H7 (cell line): ENCODE results near the gene KCNJ6. TPM values are rescaled to one million over a fixed set of nuclear protein-coding genes. Genes with fewer than 3 reads are reported as not detected.

Source experiments
- DNase-seq: peaks from one replicate; pipeline ENCODE4 v3.0.0; 2012
- H3K27me3 ChIP-seq: 2 replicates; pipeline ENCODE4 v1.6.0; 2011; ENCODE audit warnings: mild to moderate bottlenecking, low read length; ENCODE audit not compliant: control insufficient read depth, insufficient read depth
- H3K36me3 ChIP-seq: replicated peaks from 2 replicates; pipeline ENCODE4 v1.5.1; 2011; ENCODE audit warnings: low read length; ENCODE audit not compliant: control insufficient read depth, insufficient read depth
- H3K4me3 ChIP-seq: 2 replicates; pipeline ENCODE4 v1.5.1; 2011; ENCODE audit warnings: low read depth, mild to moderate bottlenecking, control low read depth, low read length, moderate library complexity; ENCODE audit not compliant: insufficient read depth
- total RNA-seq: library from RNA; depleted of rRNA; stranded (reverse); fragments of >200 nt; shearing (Covaris generic); gene quantifications from 2 replicates; pipeline ENCODE4 v1.2.3, GENCODE V29; 2014

KCNJ6 gene
- total RNA-seq, 1 experiment from 2014 or later: not detected

DNA sequence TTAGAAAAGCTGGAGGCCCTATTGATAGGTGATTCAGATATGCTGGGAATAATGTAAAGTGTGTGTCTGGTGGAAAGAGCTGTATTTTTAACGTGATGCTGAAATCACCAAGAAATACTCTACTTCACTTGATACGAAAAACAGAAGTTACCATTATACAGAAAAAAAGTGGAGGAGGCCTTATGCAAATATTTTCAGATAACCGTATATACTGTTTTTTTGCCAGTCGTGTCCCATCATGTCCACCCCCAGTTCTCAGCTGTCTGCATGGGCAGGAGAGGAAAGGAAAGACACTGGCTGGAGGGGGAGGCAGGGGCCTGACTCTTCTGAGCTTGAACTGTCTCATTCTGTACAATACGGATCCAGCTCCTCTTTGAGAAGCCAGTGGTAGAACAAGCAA, 51.1 kb downstream of the KCNJ6 start:
- Histone ChIP-seq H3K27me3 (no peaks in the 10 kb centered on the region), H3K36me3 (no peaks in the 10 kb centered on the region), H3K4me3 (no peak overlapping the region)
- DNase-seq: no peak

- no peaks in the 10 kb centered on the region for H3K27me3 ChIP-seq
- DNase-seq: no peak
- H3K4me3 ChIP-seq: no peak overlapping the region
- H3K36me3 ChIP-seq: no peaks in the 10 kb centered on the region
These were observed 52.4 kb downstream of the KCNJ6 start for GRCh38 chr21:37863842-37864241.

DNA sequence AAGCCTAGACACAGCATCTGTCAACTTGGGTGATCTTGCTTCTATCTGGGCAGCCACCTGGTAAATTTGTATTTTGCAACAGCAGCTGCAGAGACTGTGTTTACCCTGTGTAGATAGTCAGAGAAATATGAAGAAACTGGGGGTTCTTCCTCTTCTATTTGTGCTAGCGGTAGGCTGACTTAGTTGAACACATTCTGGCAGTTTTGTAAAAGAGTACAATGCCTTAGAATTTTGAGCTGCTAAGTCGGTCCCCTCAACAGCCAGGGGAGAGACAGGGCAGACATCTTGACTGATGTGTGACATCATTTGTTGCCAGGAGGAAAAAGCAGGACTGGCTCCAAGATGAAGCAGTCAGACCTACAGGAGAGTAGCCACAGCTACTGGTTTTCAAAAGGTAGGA, 53.7 kb downstream of the KCNJ6 start:
- no peaks in the 10 kb centered on the region for H3K36me3 ChIP-seq
- H3K4me3 ChIP-seq: no peak overlapping the region
- H3K27me3 ChIP-seq: no peaks in the 10 kb centered on the region
- DNase-seq: peak; percentile 73

DNA sequence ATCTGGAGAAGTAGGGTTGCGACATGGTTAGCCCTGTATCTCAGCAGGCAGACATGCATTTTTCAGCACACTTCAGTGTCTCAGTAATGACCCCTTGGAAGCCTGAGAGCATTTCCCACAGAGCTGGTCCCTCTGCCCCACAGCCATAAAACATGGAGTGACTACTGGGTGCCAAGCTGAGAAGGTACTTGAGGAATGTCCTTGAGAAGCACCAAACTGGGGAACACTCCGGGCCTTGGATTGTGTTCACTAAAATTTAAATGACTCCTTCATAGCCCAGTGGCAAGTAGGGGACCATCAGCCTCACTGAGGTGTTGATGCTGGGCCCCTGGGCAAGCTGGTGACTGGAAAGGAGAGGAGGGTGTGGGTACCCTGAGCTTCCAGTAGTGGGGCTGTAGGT, 54.7 kb downstream of the KCNJ6 start:
- Histone ChIP-seq H3K4me3 (no peak overlapping the region), H3K27me3 (no peaks in the 10 kb centered on the region), H3K36me3 (no peaks in the 10 kb centered on the region)
- DNase-seq: no peak

- H3K36me3 ChIP-seq: no peaks in the 10 kb centered on the region
- H3K4me3 ChIP-seq: no peak overlapping the region
- no peaks in the 10 kb centered on the region for H3K27me3 ChIP-seq
- no peak for DNase-seq
These were observed 55.8 kb downstream of the KCNJ6 start for GRCh38 chr21:37860416-37860815.

DNA sequence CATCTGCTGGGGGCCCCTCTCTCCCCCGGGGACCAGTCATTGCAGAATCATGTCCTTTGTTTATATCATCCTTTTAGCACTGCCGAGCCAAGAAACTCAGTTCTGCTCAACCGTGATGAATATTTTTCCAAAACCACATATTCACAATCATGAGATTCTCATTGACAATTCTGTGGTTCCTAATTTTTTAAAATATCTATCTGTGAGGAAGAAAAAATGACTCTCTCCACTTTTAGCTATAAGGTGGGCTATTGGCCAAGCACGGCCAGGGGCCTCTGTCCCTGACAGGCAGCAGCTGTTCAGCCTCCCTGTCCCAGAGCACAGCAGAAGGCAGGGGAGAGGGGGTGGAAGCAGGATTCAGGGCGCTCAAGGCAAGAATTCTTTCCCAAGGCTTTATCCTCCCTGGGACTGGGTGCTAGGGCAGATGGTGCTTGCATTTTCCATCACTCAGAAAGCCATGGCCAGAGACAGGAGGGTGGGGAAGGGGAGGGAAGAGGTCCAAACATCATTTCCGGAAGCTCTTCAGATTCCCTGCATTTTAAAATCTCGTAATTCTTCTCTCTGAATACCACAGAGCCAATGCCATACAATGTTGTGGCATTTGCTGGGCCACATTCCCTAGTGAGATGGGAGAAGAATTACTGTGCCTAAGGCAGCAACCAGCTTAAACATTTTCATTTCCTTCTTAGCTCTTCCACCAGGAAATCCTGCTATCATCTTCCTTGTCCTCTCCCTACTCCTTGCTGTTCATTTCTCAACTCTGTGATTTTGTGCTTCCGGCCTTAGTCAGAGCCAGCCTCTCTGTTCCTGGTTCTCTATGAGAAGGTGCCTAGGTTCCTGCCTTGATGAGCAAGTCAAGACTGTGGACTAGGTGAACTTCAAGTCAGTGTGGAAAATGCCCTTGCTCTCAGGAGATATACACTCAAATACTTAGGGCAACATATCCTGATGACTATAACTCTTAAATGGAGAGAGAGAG, 60.3 kb downstream of the KCNJ6 start:
- Histone ChIP-seq H3K27me3 (no peaks in the 10 kb centered on the region), H3K4me3 (no peak overlapping the region), H3K36me3 (no peaks in the 10 kb centered on the region)
- DNase-seq: no peak

DNA sequence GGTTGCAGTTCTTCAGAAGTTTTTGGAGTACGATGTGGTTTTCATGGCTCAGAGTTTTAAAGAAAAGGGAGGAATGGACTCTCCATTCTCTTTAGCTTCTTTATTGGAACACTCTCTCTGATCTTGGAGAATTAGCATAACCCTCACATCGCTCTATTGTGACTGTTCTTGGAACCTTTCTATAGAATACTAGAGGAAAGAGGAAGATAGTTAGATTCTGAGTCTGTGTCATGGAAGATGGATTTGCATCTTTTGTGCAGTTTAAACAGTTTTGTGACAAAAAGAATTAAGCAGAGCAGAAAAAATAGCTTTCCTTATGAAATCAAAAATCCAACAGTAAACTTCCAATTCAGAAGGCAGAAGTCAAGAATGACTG, 61.0 kb downstream of the KCNJ6 start:
- H3K36me3 ChIP-seq: no peaks in the 10 kb centered on the region
- H3K27me3 ChIP-seq: no peaks in the 10 kb centered on the region
- no peak for DNase-seq
- H3K4me3 ChIP-seq: no peak overlapping the region

- no peak for DNase-seq
- Histone ChIP-seq H3K27me3 (no peaks in the 10 kb centered on the region), H3K36me3 (no peaks in the 10 kb centered on the region), H3K4me3 (no peak overlapping the region)
These were observed 66.7 kb downstream of the KCNJ6 start for GRCh38 chr21:37849506-37850102.

DNA sequence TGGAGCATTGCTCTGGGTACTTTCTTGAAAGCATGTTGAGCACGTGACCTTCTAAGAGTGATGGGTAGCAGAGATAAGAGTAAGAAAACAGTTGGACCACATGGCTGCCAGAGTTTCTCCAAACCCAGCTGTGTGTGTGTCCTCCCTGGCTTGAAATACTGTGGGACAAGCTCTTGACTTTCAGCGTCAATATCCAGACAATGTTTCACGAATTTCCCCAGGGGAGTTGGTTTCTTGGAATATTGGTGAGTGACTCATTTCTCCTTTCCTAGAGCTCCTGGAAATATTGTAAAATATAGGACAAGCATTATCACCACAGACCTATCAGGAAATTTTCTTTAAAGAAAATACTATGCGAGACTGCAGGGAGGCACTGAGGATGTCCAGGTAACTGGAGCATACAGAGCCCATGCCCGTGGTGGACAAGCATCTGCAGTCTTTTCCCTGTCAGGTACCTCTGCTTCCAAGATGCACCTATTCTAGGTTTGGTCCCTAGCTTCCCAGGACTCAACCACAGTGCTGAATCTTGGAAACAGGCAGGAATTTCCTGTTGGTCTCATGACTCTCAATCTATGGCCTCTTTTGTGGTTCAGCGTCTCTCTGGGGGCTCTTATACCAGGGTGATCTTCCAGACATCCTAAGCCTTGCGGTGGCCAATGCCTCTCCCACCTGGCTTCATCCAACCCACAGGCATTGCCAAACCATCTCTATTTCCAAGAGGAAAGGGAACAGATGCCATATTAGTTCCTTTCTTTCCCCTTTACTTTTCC, 67.4 kb downstream of the KCNJ6 start:
- H3K27me3 ChIP-seq: no peaks in the 10 kb centered on the region
- H3K4me3 ChIP-seq: no peak overlapping the region
- DNase-seq: no peak
- no peaks in the 10 kb centered on the region for H3K36me3 ChIP-seq

DNA sequence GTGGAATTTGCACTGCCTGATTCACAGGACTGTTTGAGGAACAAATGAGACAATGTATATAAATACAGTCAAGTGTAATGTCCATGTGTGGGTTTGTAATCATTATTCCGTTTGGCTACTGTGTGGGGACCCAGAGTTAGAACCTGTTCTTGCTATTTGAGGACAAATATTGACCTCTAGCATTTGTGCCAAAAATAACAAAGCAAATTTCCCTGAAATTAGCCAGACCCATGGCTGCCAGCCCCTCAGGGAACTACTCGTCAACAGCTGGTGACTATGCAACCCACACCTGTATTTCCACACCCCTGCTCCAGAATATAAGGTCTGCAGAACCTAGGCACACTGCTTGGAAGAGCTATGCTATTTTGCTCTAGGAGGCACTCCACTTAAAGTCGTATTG, 70.7 kb downstream of the KCNJ6 start:
- H3K27me3 ChIP-seq: no peaks in the 10 kb centered on the region
- no peak overlapping the region for H3K4me3 ChIP-seq
- no peaks in the 10 kb centered on the region for H3K36me3 ChIP-seq
- no peak for DNase-seq

GRCh38 chr21:37843191-37843590, 73.1 kb downstream of the KCNJ6 start:
- H3K27me3 ChIP-seq: no peaks in the 10 kb centered on the region
- H3K36me3 ChIP-seq: no peaks in the 10 kb centered on the region
- DNase-seq: no peak
- H3K4me3 ChIP-seq: no peak overlapping the region

DNA sequence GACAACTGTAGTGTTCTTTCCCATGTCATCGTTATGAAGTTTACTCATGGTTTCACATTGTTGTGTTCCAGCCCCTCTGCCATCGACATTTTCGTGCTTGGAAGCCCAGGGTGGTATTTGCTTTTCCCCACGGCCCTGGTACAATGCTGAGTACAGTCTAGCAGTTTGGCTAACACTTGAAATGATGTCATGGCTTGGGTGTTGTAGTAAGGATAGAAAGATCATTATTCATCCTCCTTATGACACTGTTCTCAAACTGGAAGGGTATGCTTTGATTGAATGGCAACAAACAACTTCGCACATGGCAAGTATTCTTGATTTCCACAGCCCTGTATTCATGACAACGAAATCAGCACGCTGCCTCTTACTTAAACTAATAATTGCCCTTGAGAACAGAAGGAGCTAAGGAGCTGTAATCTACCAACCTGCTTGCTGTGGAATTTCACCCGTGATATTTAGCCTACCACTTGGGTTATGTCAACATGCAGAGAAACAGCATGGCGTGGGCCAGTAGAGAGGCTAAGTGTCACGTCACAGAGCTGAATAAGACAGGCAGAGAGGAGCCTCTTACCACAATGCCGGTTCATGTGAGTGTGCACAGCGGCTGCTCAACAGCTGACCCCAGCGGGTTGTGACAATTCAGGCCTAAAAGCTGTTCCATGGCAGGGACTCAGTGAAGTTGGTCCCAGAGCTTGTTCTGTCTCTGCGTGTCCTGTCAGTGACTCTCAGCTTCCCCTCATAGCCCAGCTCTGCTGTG, 73.9 kb downstream of the KCNJ6 start:
- Histone ChIP-seq H3K4me3 (no peak overlapping the region), H3K27me3 (no peaks in the 10 kb centered on the region), H3K36me3 (no peaks in the 10 kb centered on the region)
- DNase-seq: no peak

DNA sequence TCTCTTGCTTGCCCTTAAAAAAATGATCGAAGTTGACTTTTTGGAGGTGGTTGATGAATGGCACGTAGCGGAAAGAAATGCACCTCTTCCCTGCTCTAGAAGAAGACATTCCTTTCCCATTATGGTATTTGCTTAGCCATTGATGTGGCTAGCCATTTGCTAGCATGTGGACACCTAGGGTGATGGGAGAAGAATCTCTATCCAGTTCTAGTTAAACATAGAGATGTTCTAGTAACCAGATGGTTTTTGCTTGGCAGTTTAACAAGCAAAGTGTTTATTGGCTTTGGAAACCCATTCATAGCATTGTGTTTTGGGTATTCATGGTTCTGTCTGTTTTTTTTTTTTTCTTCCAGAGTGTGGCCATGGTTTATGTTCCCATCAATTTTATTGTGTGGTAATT, 78.9 kb downstream of the KCNJ6 start:
- H3K36me3 ChIP-seq: no peaks in the 10 kb centered on the region
- no peak overlapping the region for H3K4me3 ChIP-seq
- no peak for DNase-seq
- no peaks in the 10 kb centered on the region for H3K27me3 ChIP-seq

- no peak for DNase-seq
- no peak overlapping the region for H3K4me3 ChIP-seq
- no peaks in the 10 kb centered on the region for H3K36me3 ChIP-seq
- no peaks in the 10 kb centered on the region for H3K27me3 ChIP-seq
These were observed 80.8 kb downstream of the KCNJ6 start for GRCh38 chr21:37835481-37835880.
